ENCODE data around the gene RPL9.
A peak's percentile ranks its signal among the peaks of the same experiment; 100 is the strongest.
"Not testable (repeated sequence)": the region's sequence is repeated elsewhere in the genome, so short reads cannot be mapped to it uniquely, and the experiment has no call there.

RPL9 gene

GRCh38 chr4:39458505-39459300 lies at the start of gene RPL9, which contains the start of gene LIAS:
TSS of gene RPL9 (minus strand) at chr4:39458922. CDS start at chr4:39458439, 483 bp downstream.
TSS of gene LIAS (plus strand) at chr4:39459056. CDS start at chr4:39459118, 62 bp downstream.
- peak; percentile 85 for DNase-seq

- no peak for DNase-seq
Measured at GRCh38 chr4:39505581-39505980, 46.9 kb upstream of the RPL9 start.

GRCh38 chr4:39504538-39504937 lies 45.8 kb upstream of the RPL9 start:
- no peak for DNase-seq

- not testable (repeated sequence) for DNase-seq
Measured at GRCh38 chr4:39502664-39503035, 43.9 kb upstream of the RPL9 start.

- no peak for DNase-seq
Measured at GRCh38 chr4:39502019-39502663, 43.4 kb upstream of the RPL9 start.

GRCh38 chr4:39498727-39499020 lies 40.0 kb upstream of the RPL9 start:
- no peak for DNase-seq

GRCh38 chr4:39497909-39498726 lies 39.4 kb upstream of the RPL9 start:
- DNase-seq, result no peak

- DNase-seq, result no peak
Measured at GRCh38 chr4:39495446-39496213, 36.9 kb upstream of the RPL9 start.

GRCh38 chr4:39494354-39494753 lies 35.6 kb upstream of the RPL9 start:
- no peak for DNase-seq

- no peak for DNase-seq
Measured at GRCh38 chr4:39490322-39490721, 31.6 kb upstream of the RPL9 start.

GRCh38 chr4:39486221-39486804 lies 27.6 kb upstream of the RPL9 start:
- DNase-seq, result no peak

- DNase-seq, result no peak
Measured at GRCh38 chr4:39484582-39485272, 26.0 kb upstream of the RPL9 start.

GRCh38 chr4:39480902-39481695 lies 22.4 kb upstream of the RPL9 start:
- DNase-seq, result no peak

- no peak for DNase-seq
Measured at GRCh38 chr4:39480251-39480650, 21.5 kb upstream of the RPL9 start.

- DNase-seq, result no peak
Measured at GRCh38 chr4:39476187-39476895, 17.6 kb upstream of the RPL9 start.

- no peak for DNase-seq
Measured at GRCh38 chr4:39472396-39472795, 13.7 kb upstream of the RPL9 start.

GRCh38 chr4:39470402-39470801 lies 11.7 kb upstream of the RPL9 start:
- no peak for DNase-seq

GRCh38 chr4:39469429-39470077 lies 10.8 kb upstream of the RPL9 start:
- DNase-seq, result no peak

GRCh38 chr4:39467464-39467863 lies 8.7 kb upstream of the RPL9 start:
- no peak for DNase-seq

- DNase-seq, result no peak
Measured at GRCh38 chr4:39466747-39467146, 8.0 kb upstream of the RPL9 start.

All from NCI-H1436 treated with DMSO at 0.1 percent for 48 hours (cell line).